ENCODE data around the gene GJB3.

GJB3 gene

GRCh38 chr1:34785231-34785874, 4.3 kb downstream of the GJB3 start:
- Histone ChIP-seq H3K27ac (ENCODE audit: low read length) (no peak overlapping the region), H3K36me3 (ENCODE audit: control insufficient read depth in 2 of 2, insufficient read depth in 2 of 2, low read length in 2 of 2) (no peaks in the 10 kb centered on the region), H3K9ac (ENCODE audit: low read length in 2 of 2) (no peak overlapping the region), H3K4me1 (ENCODE audit: control insufficient read depth, insufficient read depth, low read length) (peaks cover 10% of the 10 kb centered on the region), H3K4me3 (ENCODE audit: low read length in 2 of 2) (no peak overlapping the region), H3K27me3 (ENCODE audit: control insufficient read depth in 1 of 2, insufficient read depth in 2 of 2, low read length in 2 of 2) (peaks cover 24 to 31% of the 10 kb centered on the region in 2 donors), H3K9me3 (ENCODE audit: control insufficient read depth in 2 of 2, low read length in 2 of 2) (no peaks in the 10 kb centered on the region)

GRCh38 chr1:34785875-34786470, 5.0 kb downstream of the GJB3 start:
- Histone ChIP-seq H3K9ac (ENCODE audit: low read length in 2 of 2) (no peak overlapping the region), H3K27me3 (ENCODE audit: control insufficient read depth in 1 of 2, insufficient read depth in 2 of 2, low read length in 2 of 2) (peaks cover 20 to 26% of the 10 kb centered on the region in 2 donors), H3K27ac (ENCODE audit: low read length) (no peak overlapping the region)

GRCh38 chr1:34786521-34787325, 5.7 kb downstream of the GJB3 start:
- Histone ChIP-seq H3K4me3 (ENCODE audit: low read length in 2 of 2) (no peak overlapping the region), H3K27ac (ENCODE audit: low read length) (no peak overlapping the region), H3K27me3 (ENCODE audit: control insufficient read depth in 1 of 2, insufficient read depth in 2 of 2, low read length in 2 of 2) (peaks cover 16 to 21% of the 10 kb centered on the region in 2 donors), H3K9ac (ENCODE audit: low read length in 2 of 2) (no peak overlapping the region), H3K4me1 (ENCODE audit: control insufficient read depth, insufficient read depth, low read length) (peaks cover 2% of the 10 kb centered on the region), H3K9me3 (ENCODE audit: control insufficient read depth in 2 of 2, low read length in 2 of 2) (no peaks in the 10 kb centered on the region), H3K36me3 (ENCODE audit: control insufficient read depth in 2 of 2, insufficient read depth in 2 of 2, low read length in 2 of 2) (no peaks in the 10 kb centered on the region)

More at GRCh38 chr1:34785875-34786470, 5.0 kb downstream of the GJB3 start:
- no peak overlapping the region for H3K4me3 ChIP-seq (ENCODE audit: low read length in 2 of 2)
- H3K36me3 ChIP-seq (ENCODE audit: control insufficient read depth in 2 of 2, insufficient read depth in 2 of 2, low read length in 2 of 2): no peaks in the 10 kb centered on the region
- H3K4me1 ChIP-seq (ENCODE audit: control insufficient read depth, insufficient read depth, low read length): peaks cover 8% of the 10 kb centered on the region
- H3K9me3 ChIP-seq (ENCODE audit: control insufficient read depth in 2 of 2, low read length in 2 of 2): no peaks in the 10 kb centered on the region

GRCh38 chr1:34787461-34788420, 6.7 kb downstream of the GJB3 start:
- H3K27ac ChIP-seq (ENCODE audit: low read length): no peak overlapping the region
- H3K4me1 ChIP-seq (ENCODE audit: control insufficient read depth, insufficient read depth, low read length): no peaks in the 10 kb centered on the region
- H3K4me3 ChIP-seq (ENCODE audit: low read length in 2 of 2): no peak overlapping the region
- no peak overlapping the region for H3K9ac ChIP-seq (ENCODE audit: low read length in 2 of 2)
- no peaks in the 10 kb centered on the region for H3K36me3 ChIP-seq (ENCODE audit: control insufficient read depth in 2 of 2, insufficient read depth in 2 of 2, low read length in 2 of 2)
- H3K9me3 ChIP-seq (ENCODE audit: control insufficient read depth in 2 of 2, low read length in 2 of 2): no peaks in the 10 kb centered on the region
- H3K27me3 ChIP-seq (ENCODE audit: control insufficient read depth in 1 of 2, insufficient read depth in 2 of 2, low read length in 2 of 2): peaks cover 12 to 17% of the 10 kb centered on the region in 2 donors

- Histone ChIP-seq H3K4me3 (ENCODE audit: low read length in 2 of 2) (no peak overlapping the region), H3K27me3 (ENCODE audit: control insufficient read depth in 1 of 2, insufficient read depth in 2 of 2, low read length in 2 of 2) (peaks cover 16 to 17% of the 10 kb centered on the region in 2 donors), H3K27ac (ENCODE audit: low read length) (no peak overlapping the region), H3K36me3 (ENCODE audit: control insufficient read depth in 2 of 2, insufficient read depth in 2 of 2, low read length in 2 of 2) (peaks cover 0 to 9% of the 10 kb centered on the region in 2 donors), H3K4me1 (ENCODE audit: control insufficient read depth, insufficient read depth, low read length) (peaks cover 4% of the 10 kb centered on the region), H3K9ac (ENCODE audit: low read length in 2 of 2) (no peak overlapping the region), H3K9me3 (ENCODE audit: control insufficient read depth in 2 of 2, low read length in 2 of 2) (no peaks in the 10 kb centered on the region)
Measured at GRCh38 chr1:34790985-34791384, 10.0 kb downstream of the GJB3 start.

- Histone ChIP-seq H3K9ac (ENCODE audit: low read length in 2 of 2) (no peak overlapping the region), H3K4me3 (ENCODE audit: low read length in 2 of 2) (no peak overlapping the region), H3K9me3 (ENCODE audit: control insufficient read depth in 2 of 2, low read length in 2 of 2) (no peaks in the 10 kb centered on the region), H3K36me3 (ENCODE audit: control insufficient read depth in 2 of 2, insufficient read depth in 2 of 2, low read length in 2 of 2) (peaks cover 0 to 9% of the 10 kb centered on the region in 2 donors), H3K4me1 (ENCODE audit: control insufficient read depth, insufficient read depth, low read length) (peaks cover 4% of the 10 kb centered on the region), H3K27ac (ENCODE audit: low read length) (no peak overlapping the region), H3K27me3 (ENCODE audit: control insufficient read depth in 1 of 2, insufficient read depth in 2 of 2, low read length in 2 of 2) (peaks cover 16 to 17% of the 10 kb centered on the region in 2 donors)
Measured at GRCh38 chr1:34792424-34792823, 11.4 kb downstream of the GJB3 start.

- no peak within 1 kb of the TSS for H3K27ac ChIP-seq (ENCODE audit: low read length)
- H3K4me1 ChIP-seq (ENCODE audit: control insufficient read depth, insufficient read depth, low read length): peaks cover 4% of the 10 kb centered on the region
- peak within 1 kb of the TSS; percentile 8 to 52 for H3K4me3 ChIP-seq (ENCODE audit: low read length in 2 of 2)
- H3K27me3 ChIP-seq (ENCODE audit: control insufficient read depth in 1 of 2, insufficient read depth in 2 of 2, low read length in 2 of 2): peaks cover 16 to 17% of the 10 kb centered on the region in 2 donors
- no peak within 1 kb of the TSS for H3K9ac ChIP-seq (ENCODE audit: low read length in 2 of 2)
- H3K9me3 ChIP-seq (ENCODE audit: control insufficient read depth in 2 of 2, low read length in 2 of 2): no peaks in the 10 kb centered on the region
- H3K36me3 ChIP-seq (ENCODE audit: control insufficient read depth in 2 of 2, insufficient read depth in 2 of 2, low read length in 2 of 2): peaks cover 0 to 9% of the 10 kb centered on the region in 2 donors
Measured at GRCh38 chr1:34792868-34793727, 12.1 kb downstream of the GJB3 start, which contains the start of gene GJA4. TSS of gene GJA4 (plus strand) at chr1:34792999. CDS start at chr1:34794214, 1,215 bp downstream.

- H3K9me3 ChIP-seq (ENCODE audit: control insufficient read depth in 2 of 2, low read length in 2 of 2): no peaks in the 10 kb centered on the region
- H3K27ac ChIP-seq (ENCODE audit: low read length): no peak overlapping the region
- H3K4me3 ChIP-seq (ENCODE audit: low read length in 2 of 2): peak overlapping the region in 1 of 2 donors; percentile 40
- peaks cover 16 to 17% of the 10 kb centered on the region in 2 donors for H3K27me3 ChIP-seq (ENCODE audit: control insufficient read depth in 1 of 2, insufficient read depth in 2 of 2, low read length in 2 of 2)
- peaks cover 0 to 9% of the 10 kb centered on the region in 2 donors for H3K36me3 ChIP-seq (ENCODE audit: control insufficient read depth in 2 of 2, insufficient read depth in 2 of 2, low read length in 2 of 2)
- peaks cover 4% of the 10 kb centered on the region for H3K4me1 ChIP-seq (ENCODE audit: control insufficient read depth, insufficient read depth, low read length)
- H3K9ac ChIP-seq (ENCODE audit: low read length in 2 of 2): no peak overlapping the region
Measured at GRCh38 chr1:34794001-34794789, 13.2 kb downstream of the GJB3 start.

GRCh38 chr1:34794790-34795180, 13.8 kb downstream of the GJB3 start:
- Histone ChIP-seq H3K9me3 (ENCODE audit: control insufficient read depth in 2 of 2, low read length in 2 of 2) (no peaks in the 10 kb centered on the region), H3K27me3 (ENCODE audit: control insufficient read depth in 1 of 2, insufficient read depth in 2 of 2, low read length in 2 of 2) (peaks cover 16 to 17% of the 10 kb centered on the region in 2 donors), H3K4me3 (ENCODE audit: low read length in 2 of 2) (peak overlapping the region in 1 of 2 donors; percentile 40), H3K27ac (ENCODE audit: low read length) (no peak overlapping the region), H3K9ac (ENCODE audit: low read length in 2 of 2) (no peak overlapping the region), H3K4me1 (ENCODE audit: control insufficient read depth, insufficient read depth, low read length) (peaks cover 4% of the 10 kb centered on the region), H3K36me3 (ENCODE audit: control insufficient read depth in 2 of 2, insufficient read depth in 2 of 2, low read length in 2 of 2) (peaks cover 0 to 9% of the 10 kb centered on the region in 2 donors)

All from stomach smooth muscle (tissue), 2 donors.